IPS DF 6.9 (cell line): ENCODE data around the gene MT2A.
A peak's percentile ranks its signal among the peaks of the same experiment; 100 is the strongest.

Experiments
- DNase-seq: peaks from one replicate; pipeline ENCODE4 v3.0.0-alpha.2; 2013; ENCODE audit warnings: low read depth, low spot score
- H3K27ac ChIP-seq: one replicate; pipeline ENCODE4 v1.5.1; 2013; ENCODE audit warnings: low read length, control low read depth
- H3K27me3 ChIP-seq: 2 replicates; pipeline ENCODE4 v1.6.1; 2013; ENCODE audit warnings: mild to moderate bottlenecking, low read length; ENCODE audit not compliant: control insufficient read depth, insufficient read depth
- H3K36me3 ChIP-seq: 2 replicates; pipeline ENCODE4 v1.6.1; 2013; ENCODE audit warnings: low read length; ENCODE audit not compliant: control insufficient read depth, insufficient read depth
- H3K4me1 ChIP-seq: 2 replicates; pipeline ENCODE4 v1.6.1; 2013; ENCODE audit warnings: low read length; ENCODE audit not compliant: control insufficient read depth, insufficient read depth
- H3K4me3 ChIP-seq: 2 replicates; pipeline ENCODE4 v1.5.1; 2013; ENCODE audit warnings: mild to moderate bottlenecking, low read length
- H3K9me3 ChIP-seq: 2 replicates; pipeline ENCODE4 v1.6.1; 2013; ENCODE audit warnings: low read length, inconsistent platforms; ENCODE audit not compliant: control insufficient read depth, insufficient read depth
- WGBS: extraction: QIAGEN DNeasy Blood & Tissue Kit; methylation state at CpG from one replicate; pipeline ENCODE4 v1.1.7; 2013; ENCODE audit warnings: mixed read lengths, missing lambda C conversion rate; ENCODE audit not compliant: insufficient read length, insufficient coverage; 5-methylcytosine and 5-hydroxymethylcytosine counted together

MT2A gene

GRCh38 chr16:56600398-56600999 lies 7.9 kb upstream of the MT2A start:
- no peaks in the 10 kb centered on the region for H3K27me3 ChIP-seq
- H3K27ac ChIP-seq, result no peak overlapping the region
- H3K9me3 ChIP-seq, result no peaks in the 10 kb centered on the region
- no peak for DNase-seq
- no peaks in the 10 kb centered on the region for H3K36me3 ChIP-seq
- WGBS, result no CpG with 5 or more reads among the region's 8 CpGs
- H3K4me3 ChIP-seq, result no peak overlapping the region
- H3K4me1 ChIP-seq, result no peaks in the 10 kb centered on the region

GRCh38 chr16:56601325-56601724 lies 7.1 kb upstream of the MT2A start:
- DNase-seq, result no peak
- Histone ChIP-seq H3K36me3 (no peaks in the 10 kb centered on the region), H3K4me3 (no peak overlapping the region), H3K27ac (no peak overlapping the region), H3K27me3 (no peaks in the 10 kb centered on the region), H3K4me1 (no peaks in the 10 kb centered on the region), H3K9me3 (no peaks in the 10 kb centered on the region)
- WGBS, result no CpG with 5 or more reads among the region's 9 CpGs

DNA sequence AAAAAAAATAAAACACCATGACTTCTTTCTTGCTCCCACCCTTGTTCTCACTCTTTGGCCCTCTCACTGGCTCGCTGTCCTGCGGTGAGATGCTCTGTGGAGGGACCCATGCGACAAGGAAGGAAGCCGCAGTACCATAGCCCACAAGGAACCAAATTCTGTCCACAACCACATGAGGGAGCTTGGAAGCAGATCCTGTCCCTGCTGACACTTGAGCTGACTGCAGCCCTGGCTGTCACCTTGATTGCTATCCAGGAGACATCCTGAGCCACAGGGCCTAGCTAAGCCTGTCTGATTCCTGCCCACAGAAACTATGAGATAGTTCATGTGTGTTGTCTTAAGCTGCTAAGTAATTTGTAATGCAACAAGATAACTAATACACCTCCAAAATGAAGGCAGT lies 4.8 kb upstream of the MT2A start:
- no CpG with 5 or more reads among the region's 4 CpGs for WGBS
- DNase-seq, result no peak
- no peaks in the 10 kb centered on the region for H3K36me3 ChIP-seq

DNA sequence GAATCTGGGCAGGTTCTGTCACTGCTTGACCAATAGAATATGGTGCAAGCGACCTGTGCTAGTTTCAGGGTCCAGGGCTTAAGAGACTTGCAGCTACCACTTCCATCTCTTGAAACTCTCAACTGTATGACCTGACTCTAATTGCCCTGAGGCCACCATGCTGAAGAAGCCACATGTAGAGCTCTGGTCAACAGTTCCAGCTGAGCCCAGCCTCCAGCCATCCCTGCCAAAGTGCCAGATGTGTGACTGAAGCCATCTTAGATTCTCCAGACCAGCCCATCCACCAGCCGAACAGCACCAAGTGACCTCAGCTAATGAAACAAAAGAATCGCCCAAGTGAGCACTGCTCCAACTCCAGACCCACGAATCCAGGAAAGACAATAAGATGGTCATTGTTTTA lies 3.4 kb upstream of the MT2A start:
- H3K27me3 ChIP-seq, result peaks cover 21% of the 10 kb centered on the region
- H3K9me3 ChIP-seq, result no peaks in the 10 kb centered on the region
- H3K4me3 ChIP-seq, result no peak overlapping the region
- WGBS, result no CpG with 5 or more reads among the region's 4 CpGs
- DNase-seq, result no peak
- no peaks in the 10 kb centered on the region for H3K36me3 ChIP-seq
- 0 out of 2 replicates have a peak, but pooled peaks cover 2% of the 10 kb centered on the region for H3K4me1 ChIP-seq
- no peak overlapping the region for H3K27ac ChIP-seq

More for the DNA sequence above, 4.8 kb upstream of the MT2A start:
- 0 out of 2 replicates have a peak, but pooled peaks cover 2% of the 10 kb centered on the region for H3K4me1 ChIP-seq
- H3K4me3 ChIP-seq, result no peak overlapping the region
- no peaks in the 10 kb centered on the region for H3K9me3 ChIP-seq
- peaks cover 8% of the 10 kb centered on the region; the same call in 1 of the 2 replicates for H3K27me3 ChIP-seq
- H3K27ac ChIP-seq, result no peak overlapping the region

DNA sequence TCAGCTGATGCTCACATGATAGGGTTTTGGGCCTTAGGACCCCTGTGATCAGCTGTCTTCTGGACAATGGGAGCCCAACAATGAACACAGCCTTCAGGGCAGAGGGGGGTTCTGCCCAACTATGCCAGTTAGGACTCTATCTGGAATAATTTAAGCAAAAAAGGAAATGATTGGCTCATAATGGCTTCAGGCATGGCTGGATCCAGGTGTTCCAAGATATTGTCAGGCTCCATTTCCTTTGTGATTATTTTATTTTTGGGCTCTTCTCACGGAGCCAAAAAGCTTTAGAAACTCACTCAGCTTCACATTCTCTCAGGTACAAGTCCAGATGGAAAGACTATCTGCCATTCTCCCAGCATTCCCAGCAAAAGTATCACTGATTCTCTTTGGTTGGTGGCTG lies 2.9 kb upstream of the MT2A start:
- Histone ChIP-seq H3K9me3 (no peaks in the 10 kb centered on the region), H3K36me3 (no peaks in the 10 kb centered on the region), H3K4me1 (0 out of 2 replicates have a peak, but pooled peaks cover 2% of the 10 kb centered on the region), H3K4me3 (no peak overlapping the region), H3K27ac (no peak overlapping the region), H3K27me3 (peaks cover 26% of the 10 kb centered on the region)
- no peak for DNase-seq
- no CpG with 5 or more reads among the region's 1 CpG for WGBS

DNA sequence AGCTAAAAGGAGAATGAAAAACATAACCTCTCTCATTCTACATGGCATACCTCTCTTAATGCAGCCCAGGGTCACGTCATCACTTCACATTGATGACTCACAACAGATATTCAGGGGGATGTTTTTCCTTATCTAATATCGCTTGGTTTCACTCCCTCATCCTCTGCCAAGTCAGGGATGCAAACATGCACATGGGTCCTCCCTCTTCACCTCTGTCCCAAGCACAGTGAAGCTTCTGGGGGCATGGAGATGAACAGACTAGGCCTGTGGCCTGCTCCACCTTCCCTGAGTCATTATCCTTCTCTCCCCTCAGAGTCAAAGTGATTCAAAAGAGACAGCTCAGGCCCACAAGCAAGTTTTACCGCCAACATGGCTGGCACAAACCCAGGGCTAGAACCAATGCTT lies 2.3 kb upstream of the MT2A start:
- Histone ChIP-seq H3K27me3 (peaks cover 30% of the 10 kb centered on the region), H3K4me3 (no peak overlapping the region), H3K4me1 (0 out of 2 replicates have a peak, but pooled peaks cover 2% of the 10 kb centered on the region), H3K9me3 (no peaks in the 10 kb centered on the region), H3K36me3 (no peaks in the 10 kb centered on the region), H3K27ac (no peak overlapping the region)
- no CpG with 5 or more reads among the region's 3 CpGs for whole genome bisulfite sequencing
- no peak for DNase-seq

DNA sequence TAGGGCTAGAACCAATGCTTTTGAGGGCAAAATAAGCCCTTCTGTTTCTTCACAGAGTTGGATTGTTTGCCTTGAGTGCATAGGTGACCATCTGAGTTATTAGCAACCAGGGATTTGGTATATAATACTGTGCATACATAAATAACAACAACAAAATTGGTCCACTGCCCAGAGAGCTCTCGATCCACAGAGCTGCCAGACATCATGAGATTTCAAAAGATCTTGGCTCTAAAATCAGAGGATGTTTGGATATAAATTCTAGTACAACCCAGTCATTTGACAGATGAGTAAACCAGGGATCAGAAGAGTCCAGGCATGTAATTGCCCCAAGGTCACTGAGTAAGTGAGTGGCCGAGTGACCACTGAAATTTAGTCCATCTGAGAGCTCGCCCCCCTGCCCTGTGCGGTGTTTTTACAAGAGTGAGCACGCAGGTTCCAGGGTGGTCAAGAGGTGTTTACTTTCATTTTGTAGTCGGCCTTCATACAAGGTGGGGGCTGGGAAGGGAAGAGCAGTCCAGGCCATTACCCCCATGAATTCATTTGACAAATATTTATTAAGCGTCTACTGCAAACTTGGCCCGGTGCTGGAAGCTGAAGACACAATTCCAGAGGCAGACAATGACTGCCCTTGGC lies 1.8 kb upstream of the MT2A start:
- Histone ChIP-seq H3K9me3 (no peaks in the 10 kb centered on the region), H3K27ac (no peak overlapping the region), H3K4me1 (0 out of 2 replicates have a peak, but pooled peaks cover 2% of the 10 kb centered on the region), H3K27me3 (peaks cover 30% of the 10 kb centered on the region), H3K4me3 (no peak overlapping the region), H3K36me3 (no peaks in the 10 kb centered on the region)
- DNase-seq, result no peak
- no CpG with 5 or more reads among the region's 8 CpGs for WGBS

- H3K4me3 ChIP-seq, result no peak overlapping the region
- DNase-seq, result no peak
These were observed 1.2 kb upstream of the MT2A start for GRCh38 chr16:56607109-56607618.

DNA sequence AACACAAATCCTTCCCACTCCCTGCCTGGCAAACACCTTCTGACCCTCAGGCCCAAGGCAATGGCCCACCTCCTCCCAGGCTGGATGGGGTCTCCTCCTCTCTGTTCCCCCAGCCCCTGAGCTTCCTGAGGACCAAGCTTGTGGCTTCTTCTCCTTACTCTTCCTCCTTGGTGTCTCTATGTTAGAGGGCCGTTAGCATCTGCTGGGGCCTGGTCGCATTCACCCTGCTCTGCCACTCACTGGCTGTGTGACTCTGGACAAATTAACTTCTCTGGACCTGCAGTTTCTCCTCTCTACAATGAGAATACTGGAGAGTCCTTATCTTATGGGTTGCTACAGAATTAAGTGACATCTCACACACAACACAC lies 725 bp upstream of the MT2A start:
- WGBS, result no CpG with 5 or more reads among the region's 2 CpGs
- no peak overlapping the region for H3K27ac ChIP-seq
- H3K4me1 ChIP-seq, result 0 out of 2 replicates have a peak, but pooled peaks cover 2% of the 10 kb centered on the region
- H3K36me3 ChIP-seq, result no peaks in the 10 kb centered on the region
- H3K4me3 ChIP-seq, result no peak overlapping the region
- peaks cover 30% of the 10 kb centered on the region for H3K27me3 ChIP-seq
- H3K9me3 ChIP-seq, result no peaks in the 10 kb centered on the region
- DNase-seq, result no peak

More at GRCh38 chr16:56607109-56607618, 1.2 kb upstream of the MT2A start:
- Histone ChIP-seq H3K9me3 (no peaks in the 10 kb centered on the region), H3K27ac (no peak overlapping the region), H3K27me3 (peaks cover 30% of the 10 kb centered on the region), H3K36me3 (no peaks in the 10 kb centered on the region), H3K4me1 (0 out of 2 replicates have a peak, but pooled peaks cover 2% of the 10 kb centered on the region)
- WGBS, result no CpG with 5 or more reads among the region's 14 CpGs

DNA sequence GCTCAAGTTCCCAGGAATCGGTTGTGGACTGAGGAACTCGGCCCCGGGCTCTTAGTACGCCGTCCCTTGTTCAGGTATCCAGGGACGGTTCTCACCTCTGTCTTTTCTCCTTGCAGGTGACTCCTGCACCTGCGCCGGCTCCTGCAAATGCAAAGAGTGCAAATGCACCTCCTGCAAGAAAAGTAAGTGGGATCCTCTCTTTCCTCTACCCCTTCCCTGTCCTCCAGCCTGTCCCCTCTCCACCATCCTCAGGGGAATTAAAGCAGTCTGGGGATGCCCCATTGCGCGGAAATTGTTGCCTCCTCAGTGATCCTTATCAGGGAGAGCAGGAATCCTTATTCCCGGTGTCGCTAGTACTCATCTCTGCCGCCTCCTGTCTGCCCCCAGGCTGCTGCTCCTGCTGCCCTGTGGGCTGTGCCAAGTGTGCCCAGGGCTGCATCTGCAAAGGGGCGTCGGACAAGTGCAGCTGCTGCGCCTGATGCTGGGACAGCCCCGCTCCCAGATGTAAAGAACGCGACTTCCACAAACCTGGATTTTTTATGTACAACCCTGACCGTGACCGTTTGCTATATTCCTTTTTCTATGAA lies 585 bp downstream of the MT2A start:
- DNase-seq, result no peak
- H3K4me3 ChIP-seq, result peak overlapping the region; percentile 22; the same call in 1 of the 2 replicates
- WGBS, result no CpG with 5 or more reads among the region's 21 CpGs
- 0 out of 2 replicates have a peak, but pooled peaks cover 2% of the 10 kb centered on the region for H3K4me1 ChIP-seq
- no peaks in the 10 kb centered on the region for H3K9me3 ChIP-seq
- H3K27me3 ChIP-seq, result peaks cover 30% of the 10 kb centered on the region
- H3K27ac ChIP-seq, result no peak overlapping the region
- no peaks in the 10 kb centered on the region for H3K36me3 ChIP-seq
